Hematopoietic multipotent progenitor cell treated with erythropoietin and hydrocortisone succinate and interleukin-3 and kit ligand, for 6 days (in vitro differentiated cells): ENCODE data around the gene ZCCHC8.
"Not testable (repeated sequence)": the region's sequence is repeated elsewhere in the genome, so short reads cannot be mapped to it uniquely, and the experiment has no call there.

Experiments
- DNase-seq: peaks from one replicate; pipeline ENCODE4 v3.0.0-alpha.2; 2015

Gene ZCCHC8

GRCh38 chr12:122469856-122470255 lies 30.9 kb downstream of the ZCCHC8 start:
- DNase-seq = not testable (repeated sequence)

- DNase-seq = no peak
Observed at GRCh38 chr12:122467983-122468382, 32.7 kb downstream of the ZCCHC8 start.

DNA sequence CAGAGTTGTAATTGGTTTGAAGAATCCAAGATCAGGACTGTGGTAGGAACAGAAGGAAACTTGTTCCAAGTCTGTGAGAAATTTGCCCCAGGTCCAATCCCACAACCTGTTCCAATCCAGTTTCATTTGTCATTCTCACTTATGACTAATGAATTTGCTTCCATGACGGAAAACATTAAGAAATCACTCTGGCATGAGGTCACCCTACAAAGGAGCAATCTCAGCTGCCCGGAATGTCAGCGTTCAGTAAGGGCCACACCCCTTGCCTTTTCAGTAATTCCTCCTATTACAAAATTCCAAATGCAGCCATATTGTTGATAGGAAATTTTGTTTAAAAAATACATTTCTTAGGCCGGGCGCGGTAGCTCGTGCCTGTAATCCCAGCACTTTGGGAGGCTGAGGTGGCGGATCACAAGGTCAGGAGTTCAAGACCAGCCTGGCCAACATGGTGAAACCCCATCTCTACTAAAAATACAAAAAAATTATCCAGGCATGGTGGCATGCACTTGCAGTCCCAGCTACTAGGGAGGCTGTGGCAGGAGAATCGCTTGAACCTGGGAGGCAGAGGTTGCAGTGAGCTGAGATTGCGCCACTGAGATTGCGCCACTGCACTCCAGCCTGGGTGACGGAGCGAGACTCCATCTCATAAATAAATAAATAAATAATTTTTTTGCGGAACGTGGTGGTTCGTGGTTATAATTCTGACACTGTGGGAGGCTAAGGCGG lies 36.3 kb downstream of the ZCCHC8 start:
- not testable (repeated sequence) for DNase-seq

- no peak for DNase-seq
Observed at GRCh38 chr12:122460641-122461040, 40.1 kb downstream of the ZCCHC8 start.

GRCh38 chr12:122460061-122460460 lies 40.7 kb downstream of the ZCCHC8 start:
- no peak for DNase-seq

GRCh38 chr12:122459211-122459610 lies 41.5 kb downstream of the ZCCHC8 start:
- DNase-seq = no peak

- no peak for DNase-seq
Observed at GRCh38 chr12:122458105-122459035, 42.4 kb downstream of the ZCCHC8 start.

DNA sequence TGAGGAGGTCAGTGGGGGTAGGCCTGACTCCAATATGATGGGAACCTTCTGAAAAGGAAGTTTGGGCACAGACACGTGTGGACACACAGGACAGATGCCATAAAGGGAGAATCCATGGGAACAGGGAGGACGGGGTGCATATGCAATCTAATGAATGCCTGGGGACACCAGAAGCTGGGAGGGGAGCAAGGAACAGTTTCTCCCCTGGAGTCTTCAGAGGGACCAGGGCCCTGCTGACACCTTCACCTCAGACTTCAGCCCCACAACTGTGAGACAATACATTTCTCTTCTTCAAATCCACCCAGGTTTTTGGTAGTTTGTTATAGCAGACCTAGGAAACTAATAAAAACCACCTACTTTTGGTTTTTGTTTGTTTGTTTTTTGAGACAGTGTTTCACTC lies 43.1 kb downstream of the ZCCHC8 start:
- no peak for DNase-seq

DNA sequence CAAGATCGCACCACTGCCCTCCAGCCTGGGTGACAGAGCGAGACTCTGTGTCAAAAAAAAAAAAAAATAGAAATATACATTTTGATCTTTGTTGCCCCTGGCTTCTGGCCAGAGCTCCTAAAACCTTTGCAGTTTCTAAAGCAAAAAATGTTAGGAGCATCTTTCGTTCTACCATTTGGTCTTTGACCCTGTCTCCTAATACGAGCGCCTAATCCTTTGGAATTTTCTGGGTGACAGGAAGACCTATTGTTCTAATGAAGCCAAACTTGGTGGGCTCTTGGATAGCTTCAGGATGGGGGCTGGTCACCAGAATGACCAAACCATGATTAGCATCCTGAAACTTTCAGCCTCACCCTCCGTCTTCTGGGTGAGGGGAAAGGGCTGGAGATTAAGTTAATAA lies 46.0 kb downstream of the ZCCHC8 start:
- DNase-seq = no peak

DNA sequence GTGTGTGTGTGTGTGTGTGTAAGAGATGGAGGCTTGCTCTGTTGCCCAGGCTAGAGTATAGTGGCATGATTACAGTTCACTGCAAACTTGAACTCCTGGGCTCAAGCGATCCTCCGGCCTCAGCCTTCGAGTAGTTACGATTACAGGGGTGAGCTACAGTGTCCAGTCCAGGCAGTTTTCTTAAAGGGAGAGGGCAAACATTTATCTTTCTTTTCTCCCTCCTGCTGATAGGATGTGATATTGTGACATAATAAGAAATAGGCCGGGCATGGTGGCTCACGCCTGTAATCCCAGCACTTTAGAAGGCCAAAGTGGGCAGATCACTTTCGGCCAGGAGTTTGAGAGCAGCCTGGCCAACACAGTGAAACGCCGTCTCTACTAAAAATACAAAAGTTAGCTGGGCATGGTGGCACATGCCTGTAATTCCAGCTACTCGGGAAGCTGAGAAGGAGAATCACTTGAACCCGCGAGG lies 46.4 kb downstream of the ZCCHC8 start:
- no peak for DNase-seq

DNA sequence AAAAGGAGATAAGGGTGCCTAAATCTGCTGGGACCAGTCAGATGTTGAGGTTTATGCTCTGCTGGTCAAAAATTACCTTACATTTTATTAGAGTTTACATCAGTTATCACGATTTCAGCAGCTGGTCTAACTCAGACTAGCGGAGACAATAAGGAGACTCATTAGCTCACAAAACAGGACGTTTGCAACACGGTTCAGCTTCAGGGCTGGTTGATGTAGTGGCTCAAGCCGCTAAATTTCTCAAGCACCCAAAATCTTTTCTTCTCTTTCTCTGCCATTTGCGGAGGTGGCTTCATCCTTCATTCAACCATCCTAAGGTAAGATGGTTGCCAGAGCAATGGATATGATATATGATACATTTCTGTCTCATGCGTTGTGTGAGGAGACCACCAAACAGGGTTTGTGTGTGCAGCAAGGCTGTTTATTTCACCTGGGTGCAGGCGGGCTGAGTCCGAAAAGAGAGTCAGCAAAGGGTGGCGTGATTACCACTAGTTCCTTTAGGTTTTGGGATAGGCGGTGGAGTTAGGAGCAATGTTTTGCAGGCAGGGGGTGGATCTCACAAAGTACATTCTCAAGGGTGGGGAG lies 47.9 kb downstream of the ZCCHC8 start:
- DNase-seq = no peak

- peak; percentile 41 for DNase-seq
Observed at GRCh38 chr12:122449317-122449716, 51.4 kb downstream of the ZCCHC8 start.

- DNase-seq = not testable (repeated sequence)
Observed at GRCh38 chr12:122447825-122448224, 52.9 kb downstream of the ZCCHC8 start.

DNA sequence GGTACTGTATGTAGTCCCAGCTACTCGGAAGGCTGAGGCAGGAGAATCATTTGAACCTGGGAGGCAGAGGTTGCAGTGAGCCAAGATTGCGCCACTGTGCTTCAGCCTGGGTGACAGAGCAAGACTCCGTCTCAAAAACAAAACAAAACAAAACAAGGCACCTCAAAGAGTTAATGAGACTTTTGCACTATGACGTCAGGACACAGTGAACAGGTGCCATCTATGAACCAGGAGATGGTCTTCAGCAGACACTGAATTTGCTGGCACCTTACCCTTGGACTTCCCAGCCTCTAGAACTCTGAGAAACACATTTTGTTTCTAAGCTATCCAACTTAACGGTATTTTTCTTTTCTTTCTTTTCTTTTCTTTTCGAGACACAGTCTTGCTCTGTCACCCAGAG lies 54.3 kb downstream of the ZCCHC8 start:
- not testable (repeated sequence) for DNase-seq

DNA sequence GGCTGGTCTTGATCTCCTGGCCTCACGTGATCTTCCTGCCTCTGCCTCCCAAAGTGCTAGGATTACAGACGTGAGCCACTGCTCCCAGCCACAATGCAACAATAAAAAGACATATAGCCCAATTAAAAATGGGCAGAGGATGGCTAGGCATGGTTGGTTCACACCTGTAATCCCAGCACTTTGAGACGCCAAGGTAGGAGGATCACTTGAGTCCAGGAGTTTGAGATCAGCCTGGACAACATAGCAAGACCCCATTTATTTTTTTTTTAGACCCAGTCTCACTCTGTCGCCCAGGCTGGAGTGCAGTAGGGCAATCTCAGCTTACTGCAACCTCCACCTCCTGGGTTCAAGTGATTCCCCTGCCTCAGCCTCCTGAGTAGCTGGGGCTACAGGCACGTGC lies 56.7 kb downstream of the ZCCHC8 start:
- not testable (repeated sequence) for DNase-seq

- not testable (repeated sequence) for DNase-seq
Observed at GRCh38 chr12:122438822-122439221, 61.9 kb downstream of the ZCCHC8 start.

DNA sequence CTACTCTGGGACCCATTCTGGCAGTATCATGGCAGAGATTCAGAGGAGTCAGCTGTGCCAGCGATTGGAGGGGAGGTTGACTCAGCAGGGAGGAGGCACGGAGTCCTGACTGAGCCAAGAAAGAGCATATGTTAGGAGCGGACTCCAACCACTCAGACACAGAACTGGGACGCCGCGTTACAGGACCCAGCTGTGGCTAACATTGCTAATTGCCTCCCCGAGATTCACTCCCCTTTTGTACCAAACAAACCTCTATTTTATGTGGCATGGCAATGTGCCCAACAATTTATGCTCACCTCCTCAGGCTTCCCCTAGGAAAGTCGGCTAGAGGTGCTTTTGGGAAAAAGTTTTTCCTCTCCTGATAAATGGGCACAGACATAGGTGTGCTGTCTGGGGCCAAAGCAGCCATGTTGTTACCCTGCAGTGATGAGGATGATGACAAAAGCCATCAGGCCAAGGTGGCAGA lies 63.0 kb downstream of the ZCCHC8 start:
- no peak for DNase-seq

DNA sequence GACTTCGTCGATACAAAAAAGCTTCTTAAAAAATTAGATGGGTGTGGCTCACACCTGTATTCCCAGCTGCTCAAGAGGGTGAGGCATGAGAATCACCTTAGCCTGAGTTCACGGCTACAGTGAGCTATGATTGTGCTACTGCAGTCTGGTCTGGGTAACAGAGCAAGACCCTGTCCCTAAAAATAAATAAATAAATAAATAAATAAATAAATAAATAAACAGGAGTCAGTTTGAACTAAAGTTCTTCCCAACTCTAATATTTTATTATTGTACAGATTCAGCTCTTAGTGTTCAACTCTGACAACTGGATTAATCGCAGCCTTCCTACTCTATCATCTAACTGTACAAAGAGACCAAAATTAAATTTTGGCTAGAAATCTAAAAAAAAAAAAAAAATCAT lies 65.5 kb downstream of the ZCCHC8 start:
- DNase-seq = no peak

DNA sequence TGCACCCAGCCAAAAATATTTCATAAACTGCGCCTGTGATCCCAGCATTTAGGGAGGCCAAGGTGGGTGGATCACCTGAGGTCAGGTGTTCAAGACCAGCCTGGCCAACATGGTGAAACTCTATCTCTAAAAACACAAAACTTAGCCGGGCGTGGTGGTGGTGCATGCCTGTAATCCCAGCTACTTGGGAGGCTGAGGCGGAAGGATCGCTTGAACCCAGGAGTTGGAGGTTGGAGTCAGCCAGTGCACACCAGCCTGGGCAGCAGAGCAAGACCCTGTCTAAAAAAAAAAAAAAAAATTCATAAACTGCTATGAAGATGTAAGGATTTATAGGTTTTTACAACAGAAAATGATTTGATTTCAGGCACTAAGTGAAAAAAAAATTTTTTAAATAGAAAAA lies 71.7 kb downstream of the ZCCHC8 start:
- DNase-seq = not testable (repeated sequence)

GRCh38 chr12:122427403-122427802 lies 73.3 kb downstream of the ZCCHC8 start:
- DNase-seq = no peak

DNA sequence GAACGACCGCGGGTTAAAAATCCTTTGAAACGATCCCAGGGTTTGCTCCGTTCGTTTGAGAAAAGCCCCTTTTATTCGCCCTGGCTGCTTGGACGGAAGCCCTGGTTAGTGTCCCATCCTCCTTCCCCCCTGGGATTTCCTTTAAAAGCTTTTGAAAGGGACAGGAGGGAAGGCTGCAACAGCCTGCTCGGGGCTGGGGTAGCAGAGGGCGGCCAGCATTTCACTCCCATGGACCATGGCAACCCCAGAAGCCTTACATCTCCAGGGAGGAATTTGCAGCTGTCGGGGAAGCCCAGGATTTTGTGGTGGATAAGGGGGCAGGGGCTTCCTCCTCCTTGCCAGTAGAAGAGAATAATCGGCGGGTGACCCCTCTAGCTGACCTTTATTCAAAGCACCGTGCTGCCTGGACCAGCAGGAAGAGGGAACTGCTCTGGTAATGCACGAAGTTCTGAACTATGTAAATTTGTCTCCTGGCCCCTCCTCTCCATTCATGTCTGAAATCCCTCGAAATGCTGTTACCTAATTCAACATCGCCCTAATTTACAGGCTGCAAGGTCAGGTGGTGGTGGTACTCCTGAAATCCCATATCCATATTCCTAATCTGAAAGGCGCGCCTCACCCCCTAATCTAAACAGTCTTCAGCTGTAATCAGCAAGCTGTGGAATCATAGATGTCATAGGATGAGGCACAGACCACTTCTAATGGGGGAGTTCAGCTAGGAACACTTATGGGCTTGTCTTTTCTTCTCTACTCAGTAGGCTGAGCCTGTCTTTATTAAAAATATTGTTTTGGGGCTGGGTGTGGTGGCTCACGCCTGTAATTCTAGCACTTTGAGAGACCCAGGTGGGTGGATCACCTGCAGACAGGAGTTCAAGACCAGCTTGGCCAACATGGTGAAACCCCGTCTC lies 77.2 kb downstream of the ZCCHC8 start:
- peak; percentile 37 for DNase-seq

GRCh38 chr12:122422730-122423257 lies 77.9 kb downstream of the ZCCHC8 start:
- peak; percentile 50 for DNase-seq
